ENCODE data around the gene SHLD1.
"Not testable (repeated sequence)": the region's sequence is repeated elsewhere in the genome, so short reads cannot be mapped to it uniquely, and the experiment has no call there.

Gene SHLD1

GRCh38 chr20:5780846-5781217 is 30.6 kb downstream of the SHLD1 start:
- no peak for DNase-seq (ENCODE audit: low read depth in 2 of 2)

DNA sequence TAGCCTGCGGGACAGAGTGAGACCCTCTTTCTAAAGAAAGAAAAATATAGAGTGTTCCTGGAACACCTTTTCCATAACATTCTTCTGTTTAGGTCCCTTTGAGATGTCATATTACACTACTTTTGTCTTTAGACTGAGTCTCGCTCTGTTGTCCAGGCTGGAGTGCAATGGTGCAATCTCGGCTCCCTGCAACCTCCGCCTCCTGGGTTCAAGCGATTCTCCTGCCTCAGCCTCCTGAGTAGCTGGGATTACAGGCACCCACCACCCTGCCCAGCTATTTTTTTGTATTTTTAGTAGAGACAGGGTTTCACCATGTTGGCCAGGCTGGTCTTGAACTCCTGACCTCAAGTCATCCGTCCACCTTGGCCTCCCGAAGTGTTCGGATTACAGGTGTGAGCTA is 31.2 kb downstream of the SHLD1 start:
- not testable (repeated sequence) for DNase-seq (ENCODE audit: low read depth in 2 of 2)

GRCh38 chr20:5781798-5782750 is 31.9 kb downstream of the SHLD1 start:
- DNase-seq (ENCODE audit: low read depth in 2 of 2), result no peak

- DNase-seq (ENCODE audit: low read depth in 2 of 2), result no peak
Observed at GRCh38 chr20:5784735-5785134, 34.5 kb downstream of the SHLD1 start.

DNA sequence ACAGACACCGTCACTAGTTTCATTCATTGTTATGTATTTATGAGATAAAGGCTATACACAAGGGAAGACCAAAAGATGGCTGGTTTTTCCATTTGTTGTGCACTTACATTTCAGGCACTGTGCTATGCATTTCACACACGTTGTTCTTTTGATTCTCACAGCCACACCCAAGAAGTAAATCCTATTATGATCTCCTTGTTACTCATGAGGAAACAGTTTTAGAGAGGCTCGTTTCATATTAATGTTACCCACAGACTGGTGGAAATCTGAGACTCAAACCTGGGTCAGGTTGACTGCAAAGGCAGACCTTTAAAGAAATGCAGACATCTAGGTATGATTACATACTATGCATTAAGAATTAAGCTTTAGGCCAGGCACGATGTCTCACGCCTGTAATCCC is 34.9 kb downstream of the SHLD1 start:
- DNase-seq (ENCODE audit: low read depth in 2 of 2), result no peak

- DNase-seq (ENCODE audit: low read depth in 2 of 2), result no peak
Observed at GRCh38 chr20:5786930-5787795, 37.0 kb downstream of the SHLD1 start.

- no peak for DNase-seq (ENCODE audit: low read depth in 2 of 2)
Observed at GRCh38 chr20:5787796-5788165, 37.6 kb downstream of the SHLD1 start.

DNA sequence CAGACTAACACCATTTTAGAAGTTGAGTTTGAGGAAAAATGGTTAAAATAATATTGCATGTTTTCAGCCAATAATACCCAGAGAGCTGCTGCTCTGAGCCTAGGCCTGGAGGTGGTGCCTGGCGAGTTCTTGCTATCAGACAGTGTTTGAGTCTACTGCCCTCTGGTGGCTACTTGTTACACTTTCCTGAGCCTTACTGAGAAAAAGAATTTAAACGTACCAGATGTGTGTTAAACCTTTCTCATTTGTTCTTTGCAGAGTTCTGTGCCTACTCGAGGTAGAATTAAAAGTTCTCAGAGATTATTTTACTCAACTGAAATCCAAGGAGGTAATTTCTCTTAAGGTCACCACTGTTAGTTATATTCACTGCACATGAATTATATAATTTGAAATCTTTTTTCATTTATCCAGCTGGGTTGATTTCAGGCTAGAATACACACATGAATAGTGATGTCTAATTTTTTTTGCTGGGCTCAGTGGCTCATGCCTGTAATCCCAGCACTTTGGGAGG is 38.2 kb downstream of the SHLD1 start:
- peak; percentile 49 to 56 for DNase-seq (ENCODE audit: low read depth in 2 of 2)

DNA sequence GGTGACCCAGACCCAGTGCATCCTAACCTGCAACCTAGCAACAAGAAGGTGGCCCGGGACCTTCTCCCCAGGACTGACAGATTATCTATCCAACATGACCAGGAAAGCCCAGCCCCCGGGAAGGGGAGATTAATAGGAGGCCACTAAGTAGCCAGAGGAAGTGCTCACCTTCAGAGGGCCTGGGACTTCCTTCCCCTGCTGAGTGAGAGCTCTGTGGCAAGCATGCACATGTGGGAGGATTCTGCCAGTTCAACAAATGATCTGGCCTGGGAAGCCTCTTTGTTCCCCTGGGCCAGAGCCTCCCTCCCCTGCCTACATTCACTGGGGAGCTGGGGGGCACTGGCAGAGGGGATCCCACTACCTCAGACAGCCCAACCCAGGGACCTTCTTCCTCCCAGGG is 39.6 kb downstream of the SHLD1 start:
- no peak for DNase-seq (ENCODE audit: low read depth in 2 of 2)

DNA sequence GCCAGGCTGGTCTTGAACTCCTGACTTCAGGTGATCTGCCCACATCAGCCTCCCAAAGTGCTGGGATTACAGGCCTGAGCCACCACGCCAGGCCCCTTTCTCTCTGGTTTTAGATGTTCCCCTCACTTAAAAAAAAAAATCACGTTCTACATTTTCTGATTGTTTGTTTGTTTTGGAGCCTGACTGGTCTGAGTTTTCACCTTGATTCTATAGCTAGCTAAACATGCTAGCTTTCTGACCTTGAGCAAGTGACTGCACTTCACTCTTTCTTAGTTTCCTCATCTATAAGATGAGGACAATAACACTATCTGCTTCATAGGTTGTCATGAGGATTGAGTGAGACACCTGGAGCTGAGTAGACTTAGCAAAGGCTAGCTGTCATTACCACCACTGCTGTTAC is 43.7 kb downstream of the SHLD1 start:
- DNase-seq (ENCODE audit: low read depth in 2 of 2), result no peak

DNA sequence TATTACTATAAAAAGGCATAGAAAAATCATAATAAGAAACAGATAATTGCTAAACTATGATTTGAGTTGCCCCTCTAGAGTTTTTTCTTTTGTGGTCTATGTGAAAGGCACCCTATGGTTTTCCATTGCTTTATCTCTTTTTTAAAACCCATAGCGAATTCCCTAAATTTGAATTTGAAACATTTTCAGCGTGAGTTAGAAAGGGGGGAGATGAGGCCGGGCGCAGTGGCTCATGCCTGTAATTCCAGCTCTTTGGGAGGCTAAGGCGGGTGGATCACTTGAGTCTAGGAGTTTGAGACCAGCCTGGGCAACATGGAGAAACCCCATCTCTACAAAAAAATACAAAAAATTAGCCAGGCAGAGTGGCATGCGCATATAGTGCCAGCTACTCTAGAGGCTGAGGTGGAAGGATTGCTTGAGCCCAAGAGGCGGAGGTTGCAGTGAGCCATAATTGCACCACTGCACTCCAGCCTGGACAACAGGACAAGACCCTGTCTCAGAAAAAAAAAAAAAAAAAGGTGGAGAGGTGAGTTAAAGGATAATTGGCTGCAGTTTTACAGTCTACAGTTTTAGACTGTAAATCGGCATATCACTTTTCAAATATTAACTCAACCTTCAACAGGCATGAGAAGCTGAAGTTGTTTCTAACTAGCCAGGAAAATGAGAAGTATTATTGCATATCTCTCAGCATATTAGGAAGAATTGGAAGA is 46.3 kb downstream of the SHLD1 start:
- DNase-seq (ENCODE audit: low read depth in 2 of 2), result no peak

GRCh38 chr20:5797165-5797564 is 47.0 kb downstream of the SHLD1 start:
- DNase-seq (ENCODE audit: low read depth in 2 of 2), result no peak

DNA sequence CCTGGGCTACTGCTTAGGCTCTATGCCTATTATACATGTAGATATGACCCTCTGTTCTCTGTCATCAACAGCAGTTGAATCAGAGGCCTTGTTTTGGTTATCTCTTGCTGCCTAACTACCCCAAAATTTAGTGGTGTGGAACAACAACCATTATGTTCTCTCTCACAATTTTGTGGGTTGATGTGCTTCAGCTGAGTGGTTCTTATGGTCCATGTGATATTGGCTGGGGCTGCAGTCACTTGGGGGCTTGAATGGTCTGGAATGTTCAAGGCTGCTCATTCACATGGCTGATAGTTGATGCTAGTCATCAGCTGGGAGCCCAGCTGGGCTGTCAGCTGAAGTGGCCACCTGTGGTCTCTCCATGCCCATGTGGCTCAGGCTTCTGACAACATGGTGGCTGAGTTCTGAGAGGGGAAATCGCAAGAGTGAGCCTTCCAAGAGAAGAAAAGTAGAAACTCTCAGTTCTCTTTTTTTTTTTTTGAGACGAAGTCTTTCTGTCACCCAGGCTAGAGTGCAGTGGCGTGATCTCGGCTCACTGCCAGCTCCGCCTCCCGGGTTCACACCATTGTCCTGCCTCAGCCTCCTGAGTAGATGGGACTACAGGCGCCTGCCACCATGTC is 47.8 kb downstream of the SHLD1 start:
- DNase-seq (ENCODE audit: low read depth in 2 of 2), result no peak

DNA sequence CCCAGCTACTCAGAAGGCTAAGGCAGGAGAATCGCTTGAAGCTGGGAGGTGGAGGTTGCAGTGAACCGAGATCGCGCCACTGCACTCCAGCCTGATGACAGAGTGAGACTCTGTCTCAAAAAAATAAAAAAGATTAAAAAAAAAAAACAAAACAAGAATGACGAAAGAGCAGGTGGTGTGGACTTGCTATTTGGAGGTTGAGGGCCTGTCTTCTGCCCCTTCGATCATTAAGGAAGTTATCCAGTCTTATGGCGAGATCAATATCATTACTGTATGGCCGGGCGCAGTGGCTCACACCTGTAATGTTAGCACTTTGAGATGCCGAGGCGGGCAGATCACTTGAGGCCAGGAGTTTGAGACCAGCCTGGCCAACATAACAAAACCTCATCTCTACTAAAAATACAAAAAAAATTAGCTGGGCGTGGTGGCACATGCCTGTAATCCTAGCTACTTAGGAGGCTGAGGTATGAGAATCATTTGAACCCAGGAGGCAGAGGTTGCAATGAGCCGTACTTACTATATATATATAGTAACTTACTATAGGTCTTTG is 53.6 kb downstream of the SHLD1 start:
- DNase-seq (ENCODE audit: low read depth in 2 of 2), result not testable (repeated sequence)

- DNase-seq (ENCODE audit: low read depth in 2 of 2), result no peak
Observed at GRCh38 chr20:5806457-5807263, 56.5 kb downstream of the SHLD1 start.

GRCh38 chr20:5807431-5807830 is 57.2 kb downstream of the SHLD1 start:
- no peak for DNase-seq (ENCODE audit: low read depth in 2 of 2)

GRCh38 chr20:5808901-5809300 is 58.7 kb downstream of the SHLD1 start:
- no peak for DNase-seq (ENCODE audit: low read depth in 2 of 2)

- no peak for DNase-seq (ENCODE audit: low read depth in 2 of 2)
Observed at GRCh38 chr20:5809495-5809894, 59.3 kb downstream of the SHLD1 start.

GRCh38 chr20:5810800-5811422 is 60.7 kb downstream of the SHLD1 start:
- no peak for DNase-seq (ENCODE audit: low read depth in 2 of 2)

GRCh38 chr20:5811746-5812145 is 61.5 kb downstream of the SHLD1 start:
- no peak for DNase-seq (ENCODE audit: low read depth in 2 of 2)

Measured in stimulated activated CD8-positive, alpha-beta memory T cell treated with anti-CD3 and anti-CD28 coated beads, Interleukin-15, amount 100 ng/mL, for 48 hours (primary cell).